ENCODE results near the gene ADRM1. TPM values are rescaled to one million over a fixed set of nuclear protein-coding genes. Genes with fewer than 3 reads are reported as not detected.

The ADRM1 gene
- total RNA-seq, 1 donor from 2014 or later, result 171 TPM

- Mint-ChIP-seq H3K4me3 (ENCODE audit: low read depth) (no peak overlapping the region), H3K4me1 (ENCODE audit: low read depth) (no peaks in the 10 kb centered on the region), H3K36me3 (ENCODE audit: low read depth) (no peaks in the 10 kb centered on the region), H3K27ac (no peak overlapping the region), H3K27me3 (ENCODE audit: low read depth) (no peaks in the 10 kb centered on the region), H3K9me3 (no peaks in the 10 kb centered on the region)
- DNase-seq (ENCODE audit: low spot score), result no peak
- intact Hi-C loops (cut with micrococcal nuclease), result no loop called here
Measured at GRCh38 chr20:62320581-62321354, 18.0 kb downstream of the ADRM1 start.

- Mint-ChIP-seq H3K4me3 (ENCODE audit: low read depth) (no peak overlapping the region), H3K4me1 (ENCODE audit: low read depth) (no peaks in the 10 kb centered on the region), H3K27ac (no peak overlapping the region), H3K9me3 (no peaks in the 10 kb centered on the region), H3K27me3 (ENCODE audit: low read depth) (no peaks in the 10 kb centered on the region), H3K36me3 (ENCODE audit: low read depth) (no peaks in the 10 kb centered on the region)
- DNase-seq (ENCODE audit: low spot score), result no peak
- intact Hi-C loops (cut with micrococcal nuclease), result no loop called here
Measured at GRCh38 chr20:62321521-62321948, 18.7 kb downstream of the ADRM1 start.

- Mint-ChIP-seq H3K27me3 (ENCODE audit: low read depth) (no peaks in the 10 kb centered on the region), H3K9me3 (no peaks in the 10 kb centered on the region), H3K4me1 (ENCODE audit: low read depth) (no peaks in the 10 kb centered on the region), H3K27ac (no peak overlapping the region), H3K36me3 (ENCODE audit: low read depth) (no peaks in the 10 kb centered on the region), H3K4me3 (ENCODE audit: low read depth) (no peak overlapping the region)
- DNase-seq (ENCODE audit: low spot score), result no peak
- intact Hi-C loops (cut with micrococcal nuclease), result no loop called here
Measured at GRCh38 chr20:62321975-62322374, 19.2 kb downstream of the ADRM1 start.

GRCh38 chr20:62322492-62323041 lies 19.8 kb downstream of the ADRM1 start:
- H3K4me1 Mint-ChIP-seq (ENCODE audit: low read depth), result no peaks in the 10 kb centered on the region
- no peak overlapping the region for H3K27ac Mint-ChIP-seq
- no peaks in the 10 kb centered on the region for H3K27me3 Mint-ChIP-seq (ENCODE audit: low read depth)
- H3K9me3 Mint-ChIP-seq, result no peaks in the 10 kb centered on the region
- no peaks in the 10 kb centered on the region for H3K36me3 Mint-ChIP-seq (ENCODE audit: low read depth)
- H3K4me3 Mint-ChIP-seq (ENCODE audit: low read depth), result no peak overlapping the region
- intact Hi-C loops (cut with micrococcal nuclease), result no loop called here
- no peak for DNase-seq (ENCODE audit: low spot score)

- Mint-ChIP-seq H3K4me1 (ENCODE audit: low read depth) (no peaks in the 10 kb centered on the region), H3K4me3 (ENCODE audit: low read depth) (no peak overlapping the region), H3K36me3 (ENCODE audit: low read depth) (no peaks in the 10 kb centered on the region), H3K27me3 (ENCODE audit: low read depth) (no peaks in the 10 kb centered on the region), H3K27ac (no peak overlapping the region), H3K9me3 (no peaks in the 10 kb centered on the region)
- DNase-seq (ENCODE audit: low spot score), result no peak
- intact Hi-C loops (cut with micrococcal nuclease), result no loop called here
Measured at GRCh38 chr20:62323146-62323979, 20.6 kb downstream of the ADRM1 start.

- intact Hi-C loops (cut with micrococcal nuclease), result no loop called here
- no peak for DNase-seq (ENCODE audit: low spot score)
- Mint-ChIP-seq H3K27ac (no peak overlapping the region), H3K4me1 (ENCODE audit: low read depth) (no peaks in the 10 kb centered on the region), H3K27me3 (ENCODE audit: low read depth) (no peaks in the 10 kb centered on the region), H3K9me3 (no peaks in the 10 kb centered on the region), H3K4me3 (ENCODE audit: low read depth) (no peak overlapping the region), H3K36me3 (ENCODE audit: low read depth) (no peaks in the 10 kb centered on the region)
Measured at GRCh38 chr20:62323980-62324906, 21.4 kb downstream of the ADRM1 start.

GRCh38 chr20:62325172-62325905 lies 22.5 kb downstream of the ADRM1 start:
- DNase-seq (ENCODE audit: low spot score), result no peak
- no peaks in the 10 kb centered on the region for H3K9me3 Mint-ChIP-seq
- no peaks in the 10 kb centered on the region for H3K36me3 Mint-ChIP-seq (ENCODE audit: low read depth)
- H3K4me3 Mint-ChIP-seq (ENCODE audit: low read depth), result no peak overlapping the region
- H3K4me1 Mint-ChIP-seq (ENCODE audit: low read depth), result no peaks in the 10 kb centered on the region
- H3K27me3 Mint-ChIP-seq (ENCODE audit: low read depth), result no peaks in the 10 kb centered on the region
- intact Hi-C loops (cut with micrococcal nuclease), result no loop called here
- no peak overlapping the region for H3K27ac Mint-ChIP-seq

- no peaks in the 10 kb centered on the region for H3K27me3 Mint-ChIP-seq (ENCODE audit: low read depth)
Measured at GRCh38 chr20:62326559-62326958, 23.8 kb downstream of the ADRM1 start.

GRCh38 chr20:62326959-62327725 lies 24.3 kb downstream of the ADRM1 start:
- Mint-ChIP-seq H3K27me3 (ENCODE audit: low read depth) (no peaks in the 10 kb centered on the region), H3K9me3 (no peaks in the 10 kb centered on the region), H3K36me3 (ENCODE audit: low read depth) (no peaks in the 10 kb centered on the region), H3K4me3 (ENCODE audit: low read depth) (no peak overlapping the region), H3K4me1 (ENCODE audit: low read depth) (no peaks in the 10 kb centered on the region), H3K27ac (no peak overlapping the region)
- intact Hi-C loops (cut with micrococcal nuclease), result no loop called here
- DNase-seq (ENCODE audit: low spot score), result no peak

More at GRCh38 chr20:62326559-62326958, 23.8 kb downstream of the ADRM1 start:
- no peak for DNase-seq (ENCODE audit: low spot score)
- no peaks in the 10 kb centered on the region for H3K9me3 Mint-ChIP-seq
- no peak overlapping the region for H3K4me3 Mint-ChIP-seq (ENCODE audit: low read depth)
- intact Hi-C loops (cut with micrococcal nuclease), result no loop called here
- H3K36me3 Mint-ChIP-seq (ENCODE audit: low read depth), result no peaks in the 10 kb centered on the region
- H3K4me1 Mint-ChIP-seq (ENCODE audit: low read depth), result no peaks in the 10 kb centered on the region
- no peak overlapping the region for H3K27ac Mint-ChIP-seq

- H3K9me3 Mint-ChIP-seq, result no peaks in the 10 kb centered on the region
- no peak overlapping the region for H3K27ac Mint-ChIP-seq
- H3K4me1 Mint-ChIP-seq (ENCODE audit: low read depth), result no peaks in the 10 kb centered on the region
- H3K27me3 Mint-ChIP-seq (ENCODE audit: low read depth), result no peaks in the 10 kb centered on the region
- H3K4me3 Mint-ChIP-seq (ENCODE audit: low read depth), result no peak overlapping the region
- intact Hi-C loops (cut with micrococcal nuclease), result no loop called here
- H3K36me3 Mint-ChIP-seq (ENCODE audit: low read depth), result no peaks in the 10 kb centered on the region
- no peak for DNase-seq (ENCODE audit: low spot score)
Measured at GRCh38 chr20:62327726-62328495, 25.1 kb downstream of the ADRM1 start.
